ENCODE results near the gene MUC15. TPM values are rescaled to one million over a fixed set of nuclear protein-coding genes. Genes with fewer than 3 reads are reported as not detected.
A peak's percentile ranks its signal among the peaks of the same experiment; 100 is the strongest.

MUC15 gene
- 0.25 TPM in 1 of 2 replicates, not detected in the other for total RNA-seq (ENCODE audit: low replicate concordance)

GRCh38 chr11:26571861-26572654 is at the start of gene MUC15:
MUC15 (minus strand) TSS chr11:26572263; CDS start chr11:26567094, 5,169 bp downstream.
- no peak for DNase-seq (ENCODE audit: low read depth)
- H3K4me3 ChIP-seq (ENCODE audit: low read depth, low read length), result no peak within 1 kb of the TSS
- TF ChIP-seq CTCF (IDR thresholded peaks at IDR 0.05; ENCODE audit: insufficient read depth, low read length), result no peak

GRCh38 chr11:26621132-26621531 is 49.1 kb upstream of the MUC15 start:
- no peak overlapping the region for H3K4me3 ChIP-seq (ENCODE audit: low read depth, low read length)
- no peak for TF ChIP-seq CTCF (IDR thresholded peaks at IDR 0.05; ENCODE audit: insufficient read depth, low read length)
- peak; percentile 73 for DNase-seq (ENCODE audit: low read depth)

GRCh38 chr11:26620282-26621045 is 48.4 kb upstream of the MUC15 start:
- no peak for TF ChIP-seq CTCF (IDR thresholded peaks at IDR 0.05; ENCODE audit: insufficient read depth, low read length)
- H3K4me3 ChIP-seq (ENCODE audit: low read depth, low read length), result no peak overlapping the region
- no peak for DNase-seq (ENCODE audit: low read depth)

GRCh38 chr11:26618441-26618840 is 46.4 kb upstream of the MUC15 start:
- TF ChIP-seq CTCF (IDR thresholded peaks at IDR 0.05; ENCODE audit: insufficient read depth, low read length), result no peak
- no peak overlapping the region for H3K4me3 ChIP-seq (ENCODE audit: low read depth, low read length)
- no peak for DNase-seq (ENCODE audit: low read depth)

GRCh38 chr11:26613759-26614158 is 41.7 kb upstream of the MUC15 start:
- no peak for DNase-seq (ENCODE audit: low read depth)
- no peak for TF ChIP-seq CTCF (IDR thresholded peaks at IDR 0.05; ENCODE audit: insufficient read depth, low read length)
- no peak overlapping the region for H3K4me3 ChIP-seq (ENCODE audit: low read depth, low read length)

- DNase-seq (ENCODE audit: low read depth), result no peak
- H3K4me3 ChIP-seq (ENCODE audit: low read depth, low read length), result no peak overlapping the region
- TF ChIP-seq CTCF (IDR thresholded peaks at IDR 0.05; ENCODE audit: insufficient read depth, low read length), result no peak
Observed at GRCh38 chr11:26608507-26609146, 36.6 kb upstream of the MUC15 start.

Measured in fibroblast of the aortic adventitia (primary cell).